ENCODE measurements around the gene LIMA1. TPM values are rescaled to one million over a fixed set of nuclear protein-coding genes. Genes with fewer than 3 reads are reported as not detected.
"Not testable (repeated sequence)": the region's sequence is repeated elsewhere in the genome, so short reads cannot be mapped to it uniquely, and the experiment has no call there.

The LIMA1 gene
- total RNA-seq, 1 donor from 2014 or later, result 64.0 TPM

DNA sequence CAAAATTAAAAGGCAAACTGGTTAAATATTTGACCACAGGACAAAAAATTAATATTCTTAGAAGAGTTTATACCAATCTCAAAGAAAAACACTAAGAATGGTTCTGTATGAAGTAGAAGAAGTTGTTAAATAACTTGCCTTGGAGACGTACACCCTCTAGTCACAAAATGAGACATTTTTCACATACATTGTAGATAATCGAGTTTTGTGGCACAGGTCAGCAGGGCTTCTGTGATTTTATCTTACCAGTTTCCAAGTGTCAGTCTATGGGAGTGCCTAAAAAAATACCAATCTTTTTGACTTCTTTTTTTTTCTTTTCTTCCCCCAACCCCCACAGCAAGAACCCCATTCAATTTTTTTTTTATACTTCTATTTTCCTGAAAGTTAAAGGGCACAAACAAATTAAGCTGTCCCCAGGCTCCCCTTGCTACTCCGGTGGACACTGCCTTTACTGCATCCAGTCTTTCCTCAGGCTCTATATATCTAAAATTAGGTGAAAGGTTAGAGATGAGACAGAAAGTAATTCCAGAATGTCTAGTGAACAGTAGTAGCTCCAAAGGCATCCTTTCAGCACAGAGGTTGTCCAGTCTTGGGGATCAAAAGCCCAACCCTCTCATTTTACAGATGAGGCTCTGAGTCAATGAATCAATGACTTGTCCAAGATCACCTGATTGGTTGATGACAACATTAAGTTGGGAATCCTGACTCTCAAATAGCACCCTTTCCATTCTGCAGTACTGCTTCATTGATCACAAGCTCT lies 6.2 kb downstream of the LIMA1 start:
- Mint-ChIP-seq H3K4me3 (no peak overlapping the region), H3K9me3 (no peaks in the 10 kb centered on the region), H3K27me3 (ENCODE audit: insufficient read depth) (peaks cover 11% of the 10 kb centered on the region), H3K27ac (no peak overlapping the region), H3K4me1 (ENCODE audit: low read depth) (peaks cover 9% of the 10 kb centered on the region), H3K36me3 (ENCODE audit: low read depth) (no peaks in the 10 kb centered on the region)
- intact Hi-C loops (cut with micrococcal nuclease), result no loop called here
- no peak for DNase-seq (ENCODE audit: low spot score)

DNA sequence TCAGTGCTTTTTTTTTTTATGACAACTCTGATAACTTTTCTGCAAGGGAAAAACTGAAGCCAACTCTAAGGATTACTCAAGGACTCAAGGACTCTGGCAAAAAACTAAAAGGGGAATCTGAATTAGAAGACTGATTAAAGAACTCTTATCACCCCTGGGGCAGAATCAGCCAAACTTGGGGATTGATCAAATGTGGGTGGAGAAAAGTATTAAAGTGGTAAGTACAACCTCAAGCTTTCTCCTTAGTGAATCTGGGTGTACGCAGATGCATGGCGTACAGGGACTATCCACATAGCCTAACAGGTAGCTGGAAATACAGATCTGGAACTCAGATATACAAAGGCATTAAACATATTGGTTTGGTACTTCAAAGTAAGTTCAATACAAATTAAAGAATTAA lies 7.3 kb downstream of the LIMA1 start:
- Mint-ChIP-seq H3K4me1 (ENCODE audit: low read depth) (peaks cover 7% of the 10 kb centered on the region), H3K4me3 (no peak overlapping the region), H3K27me3 (ENCODE audit: insufficient read depth) (peaks cover 5% of the 10 kb centered on the region), H3K27ac (no peak overlapping the region), H3K9me3 (no peaks in the 10 kb centered on the region), H3K36me3 (ENCODE audit: low read depth) (no peaks in the 10 kb centered on the region)
- DNase-seq (ENCODE audit: low spot score), result no peak
- intact Hi-C loops (cut with micrococcal nuclease), result no loop called here

DNA sequence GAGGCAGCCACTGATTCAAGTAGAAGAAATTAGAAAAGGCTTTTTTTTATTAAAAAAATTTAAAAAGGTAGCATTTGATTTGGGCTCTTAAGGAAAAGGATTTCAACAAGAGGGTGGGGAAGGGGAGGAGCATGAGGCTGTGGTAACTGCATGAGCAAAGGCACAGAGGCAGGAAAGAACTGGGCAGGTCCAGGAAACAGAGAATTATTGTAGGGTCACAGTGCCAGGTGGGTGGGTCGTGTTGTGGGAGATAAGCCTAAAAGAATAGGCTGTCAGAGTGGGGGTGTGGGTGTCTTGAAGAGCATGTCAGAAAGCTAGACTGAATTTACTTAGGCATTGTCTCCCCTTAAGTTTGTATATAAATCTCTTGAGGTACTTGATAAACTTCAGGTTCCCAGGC lies 7.8 kb downstream of the LIMA1 start:
- no peak overlapping the region for H3K27ac Mint-ChIP-seq
- DNase-seq (ENCODE audit: low spot score), result no peak
- intact Hi-C loops (cut with micrococcal nuclease), result no loop called here
- H3K27me3 Mint-ChIP-seq (ENCODE audit: insufficient read depth), result peaks cover 3% of the 10 kb centered on the region
- H3K4me1 Mint-ChIP-seq (ENCODE audit: low read depth), result peaks cover 7% of the 10 kb centered on the region
- no peaks in the 10 kb centered on the region for H3K36me3 Mint-ChIP-seq (ENCODE audit: low read depth)
- H3K4me3 Mint-ChIP-seq, result no peak overlapping the region
- H3K9me3 Mint-ChIP-seq, result no peaks in the 10 kb centered on the region

DNA sequence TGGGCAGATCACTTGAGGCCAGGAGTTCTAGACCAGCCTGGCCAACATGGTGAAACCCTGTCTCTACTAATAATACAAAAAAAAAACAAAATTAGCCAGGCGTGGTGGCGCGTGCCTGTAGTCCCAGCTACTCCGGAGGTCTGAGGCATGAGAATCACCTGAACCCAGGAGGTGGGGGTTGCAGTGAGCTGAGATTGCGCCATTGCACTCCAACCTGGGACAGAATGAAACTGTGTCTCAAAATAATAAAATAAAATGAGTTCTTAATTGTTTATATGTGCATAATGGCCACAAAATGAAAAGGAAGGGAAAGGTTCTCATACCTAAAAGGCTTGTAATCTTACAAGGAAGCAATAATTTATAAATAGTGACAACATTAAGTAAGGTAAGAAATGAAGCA lies 8.2 kb downstream of the LIMA1 start:
- H3K4me1 Mint-ChIP-seq (ENCODE audit: low read depth); intact Hi-C loops (cut with micrococcal nuclease); H3K9me3 Mint-ChIP-seq; DNase-seq (ENCODE audit: low spot score); H3K4me3 Mint-ChIP-seq; H3K27ac Mint-ChIP-seq; H3K36me3 Mint-ChIP-seq (ENCODE audit: low read depth); H3K27me3 Mint-ChIP-seq (ENCODE audit: insufficient read depth): not testable (repeated sequence)

DNA sequence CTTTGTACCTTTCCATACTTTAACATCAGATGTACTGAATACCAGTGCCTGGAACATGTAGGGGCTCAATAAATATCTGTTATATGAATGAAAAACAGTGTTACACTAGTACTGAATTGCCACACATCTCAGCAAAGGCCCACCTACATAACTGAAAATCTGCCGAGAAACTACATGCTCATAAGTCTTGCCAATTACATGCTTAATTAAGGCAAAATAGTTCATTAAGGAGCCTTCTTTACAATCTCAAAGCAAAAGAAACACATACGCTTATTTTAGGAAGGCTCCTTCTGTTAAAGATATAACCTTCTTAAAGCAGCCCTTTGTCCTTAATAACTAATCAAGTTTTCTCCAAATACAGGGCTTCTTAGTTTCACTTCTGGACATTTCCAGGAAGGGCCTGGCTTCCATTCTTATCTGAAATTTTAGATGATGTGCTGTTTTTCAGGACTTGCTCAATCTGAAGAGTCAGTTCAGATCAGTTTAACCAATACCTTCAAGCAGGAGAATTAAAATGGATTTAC lies 11.5 kb downstream of the LIMA1 start:
- H3K4me3 Mint-ChIP-seq, result no peak overlapping the region
- H3K4me1 Mint-ChIP-seq (ENCODE audit: low read depth), result peaks cover 7% of the 10 kb centered on the region
- no peak overlapping the region for H3K27ac Mint-ChIP-seq
- intact Hi-C loops (cut with micrococcal nuclease), result no loop called here
- H3K27me3 Mint-ChIP-seq (ENCODE audit: insufficient read depth), result no peaks in the 10 kb centered on the region
- DNase-seq (ENCODE audit: low spot score), result no peak
- H3K9me3 Mint-ChIP-seq, result no peaks in the 10 kb centered on the region
- H3K36me3 Mint-ChIP-seq (ENCODE audit: low read depth), result no peaks in the 10 kb centered on the region

DNA sequence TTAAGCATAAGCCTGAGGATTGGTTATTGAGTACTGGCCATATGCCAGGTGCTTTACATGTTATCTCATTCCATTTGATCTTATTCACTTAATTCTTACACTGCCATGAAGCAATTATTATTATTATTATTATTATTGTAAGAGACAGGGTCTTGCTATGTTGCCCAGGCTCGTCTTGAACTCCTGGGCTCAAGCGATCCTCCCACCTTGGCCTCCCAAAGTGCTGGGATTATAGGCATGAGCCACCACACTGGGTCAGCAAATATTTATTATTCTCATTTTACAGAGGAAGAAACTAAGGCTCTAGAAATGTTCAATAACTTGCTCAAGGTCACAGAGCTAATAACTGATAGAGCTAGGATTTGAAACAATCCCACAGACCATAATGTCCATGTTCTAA lies 14.8 kb downstream of the LIMA1 start:
- no peaks in the 10 kb centered on the region for H3K9me3 Mint-ChIP-seq
- no peaks in the 10 kb centered on the region for H3K27me3 Mint-ChIP-seq (ENCODE audit: insufficient read depth)

DNA sequence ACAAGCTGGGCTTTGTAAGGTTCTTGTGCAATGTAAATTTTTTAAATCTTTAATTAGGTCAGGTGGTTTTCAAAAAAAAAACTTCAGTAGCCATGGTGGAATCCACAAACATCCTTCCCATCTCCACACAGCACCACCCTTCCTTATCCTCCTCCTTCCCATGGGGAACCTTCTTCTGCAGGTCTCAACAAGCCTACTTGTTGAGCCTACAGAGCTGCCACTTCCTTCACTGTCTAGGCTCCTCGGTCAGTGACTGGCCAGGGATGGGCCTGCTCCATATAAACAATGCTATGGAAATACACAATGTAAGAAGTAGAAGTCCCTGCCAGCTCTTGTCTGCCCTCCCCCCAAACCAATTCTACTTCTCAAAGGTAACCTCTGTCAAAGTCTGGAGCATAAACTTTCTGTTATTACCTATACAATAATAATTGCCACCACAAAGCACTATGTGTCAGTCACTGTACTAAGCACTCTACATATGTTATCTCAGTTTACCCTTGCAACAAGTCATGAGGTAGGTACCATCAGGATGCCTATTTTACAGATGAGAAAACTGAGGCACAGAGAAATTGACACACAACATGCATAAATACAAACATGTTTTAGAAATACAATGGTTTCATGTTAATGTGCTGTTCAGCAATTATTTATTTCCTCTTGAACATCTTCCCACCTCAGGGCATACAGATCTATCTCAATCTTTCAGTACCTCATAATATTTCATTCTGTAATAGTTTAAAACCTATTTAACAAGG lies 17.4 kb downstream of the LIMA1 start:
- no peak for DNase-seq (ENCODE audit: low spot score)
- H3K4me3 Mint-ChIP-seq, result no peak overlapping the region
- H3K4me1 Mint-ChIP-seq (ENCODE audit: low read depth), result no peaks in the 10 kb centered on the region
- H3K9me3 Mint-ChIP-seq, result no peaks in the 10 kb centered on the region
- intact Hi-C loops (cut with micrococcal nuclease), result no loop called here
- no peaks in the 10 kb centered on the region for H3K36me3 Mint-ChIP-seq (ENCODE audit: low read depth)
- peaks cover 3% of the 10 kb centered on the region for H3K27me3 Mint-ChIP-seq (ENCODE audit: insufficient read depth)
- H3K27ac Mint-ChIP-seq, result no peak overlapping the region

More for the DNA sequence above, 14.8 kb downstream of the LIMA1 start:
- H3K4me1 Mint-ChIP-seq (ENCODE audit: low read depth), result no peaks in the 10 kb centered on the region
- no peak overlapping the region for H3K27ac Mint-ChIP-seq
- no peak overlapping the region for H3K4me3 Mint-ChIP-seq
- intact Hi-C loops (cut with micrococcal nuclease), result no loop called here
- DNase-seq (ENCODE audit: low spot score), result no peak
- no peaks in the 10 kb centered on the region for H3K36me3 Mint-ChIP-seq (ENCODE audit: low read depth)

DNA sequence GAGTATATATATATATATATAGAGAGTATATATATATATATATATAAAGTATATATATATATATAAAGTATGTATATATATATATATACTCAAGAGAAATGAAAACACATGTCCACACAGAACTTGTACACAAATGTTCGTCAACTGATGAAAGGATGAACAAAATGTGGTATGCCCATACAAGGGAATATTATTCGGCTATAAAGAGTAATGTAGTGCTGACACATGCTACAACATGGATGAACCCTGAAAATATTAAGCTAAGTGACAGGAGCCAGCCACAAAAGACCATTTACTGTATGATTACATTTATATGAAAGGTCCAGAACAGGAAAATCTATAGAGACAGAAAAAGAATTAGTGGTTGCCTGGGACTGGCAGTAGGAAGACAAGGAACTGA lies 19.5 kb downstream of the LIMA1 start:
- no peak overlapping the region for H3K27ac Mint-ChIP-seq
- no peaks in the 10 kb centered on the region for H3K4me1 Mint-ChIP-seq (ENCODE audit: low read depth)
- H3K4me3 Mint-ChIP-seq, result no peak overlapping the region

DNA sequence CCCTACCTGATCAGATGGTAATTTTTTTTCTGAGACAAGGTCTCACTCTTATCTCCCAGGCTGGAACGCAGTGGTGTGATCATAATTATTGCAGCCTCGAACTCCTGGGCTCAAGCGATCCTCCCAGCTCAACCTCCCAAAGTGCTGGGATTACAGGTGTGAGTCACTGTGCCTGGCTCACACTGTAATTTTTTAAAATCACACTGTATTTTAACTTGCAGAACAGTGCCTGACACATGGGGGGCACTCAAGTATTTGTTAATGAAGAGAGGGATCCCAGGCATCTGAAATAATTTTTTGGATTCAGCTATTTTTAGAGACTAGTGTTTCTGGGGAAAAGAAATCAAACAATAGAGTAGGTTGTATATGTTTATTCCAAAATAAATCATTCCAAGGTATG lies 21.7 kb downstream of the LIMA1 start:
- Mint-ChIP-seq H3K36me3 (ENCODE audit: low read depth) (no peaks in the 10 kb centered on the region), H3K27ac (no peak overlapping the region), H3K4me1 (ENCODE audit: low read depth) (no peaks in the 10 kb centered on the region)

More for the DNA sequence above, 19.5 kb downstream of the LIMA1 start:
- intact Hi-C loops (cut with micrococcal nuclease), result no loop called here
- Mint-ChIP-seq H3K9me3 (no peaks in the 10 kb centered on the region), H3K36me3 (ENCODE audit: low read depth) (no peaks in the 10 kb centered on the region), H3K27me3 (ENCODE audit: insufficient read depth) (peaks cover 3% of the 10 kb centered on the region)
- no peak for DNase-seq (ENCODE audit: low spot score)

DNA sequence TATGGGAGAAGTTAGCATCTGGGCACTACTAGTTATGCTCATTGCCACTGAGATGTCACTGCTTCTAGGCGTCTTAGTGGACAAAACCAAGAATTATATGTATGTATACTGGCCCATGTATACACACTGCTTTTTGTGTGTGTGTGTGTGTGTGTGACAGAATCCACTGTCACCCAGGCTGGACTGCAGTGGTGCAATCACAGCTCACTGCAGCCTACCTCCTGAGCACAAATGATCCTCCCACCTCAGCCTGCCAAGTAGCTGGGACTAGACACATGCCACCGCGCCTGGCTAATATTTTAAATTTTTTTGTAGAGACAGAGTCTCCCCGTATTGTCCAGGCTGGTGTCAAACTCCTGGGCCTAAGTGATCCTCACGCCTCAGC lies 25.2 kb downstream of the LIMA1 start:
- no peak overlapping the region for H3K27ac Mint-ChIP-seq
- H3K36me3 Mint-ChIP-seq (ENCODE audit: low read depth), result no peaks in the 10 kb centered on the region
- no peaks in the 10 kb centered on the region for H3K9me3 Mint-ChIP-seq

More for the DNA sequence above, 21.7 kb downstream of the LIMA1 start:
- DNase-seq (ENCODE audit: low spot score), result no peak
- H3K4me3 Mint-ChIP-seq, result no peak overlapping the region
- no peaks in the 10 kb centered on the region for H3K9me3 Mint-ChIP-seq
- peaks cover 3% of the 10 kb centered on the region for H3K27me3 Mint-ChIP-seq (ENCODE audit: insufficient read depth)
- intact Hi-C loops (cut with micrococcal nuclease), result no loop called here

DNA sequence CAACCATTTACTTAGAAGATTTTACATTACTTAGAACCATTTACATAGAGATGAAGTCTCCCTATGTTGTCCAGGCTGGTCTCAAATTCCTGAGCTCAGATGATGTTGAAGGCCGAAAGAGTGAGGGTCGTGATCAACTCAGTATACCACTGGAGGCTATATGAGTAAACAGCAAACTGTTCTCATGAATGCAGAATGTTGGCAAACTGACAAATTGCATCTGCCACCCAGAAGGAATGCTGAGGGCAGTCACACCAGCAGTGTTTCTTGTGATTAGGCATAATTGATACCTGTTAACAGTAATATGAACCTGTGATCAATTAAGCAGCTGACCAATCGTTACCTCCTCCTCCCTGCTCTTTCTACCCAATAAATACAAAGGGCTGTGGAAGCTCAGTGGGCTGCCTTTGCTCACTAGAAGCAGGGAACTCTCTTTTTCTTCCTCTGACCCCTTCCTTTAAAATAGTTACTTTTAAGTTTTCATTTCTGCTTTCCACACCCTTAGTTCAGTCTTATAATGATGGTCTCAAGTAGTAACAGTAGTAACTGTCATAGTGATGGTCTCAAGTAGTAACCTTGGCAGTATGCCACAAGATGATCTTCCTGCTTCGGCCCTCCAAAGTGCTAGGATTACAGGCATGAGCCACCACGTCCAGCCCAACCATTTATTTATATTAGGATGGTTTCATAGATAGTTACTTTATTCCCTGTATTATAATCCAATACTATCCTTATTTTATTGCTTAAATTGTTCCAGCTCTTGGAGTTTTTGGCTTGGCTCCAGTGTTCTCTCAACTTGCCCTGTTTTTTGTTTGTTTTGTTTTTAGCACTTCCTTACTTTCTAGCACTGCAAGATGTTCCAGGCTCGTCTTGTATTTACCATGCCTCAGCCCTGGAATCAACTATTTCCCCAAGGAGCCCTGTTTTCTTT lies 25.8 kb downstream of the LIMA1 start:
- Mint-ChIP-seq H3K27me3 (ENCODE audit: insufficient read depth) (no peaks in the 10 kb centered on the region), H3K36me3 (ENCODE audit: low read depth) (no peaks in the 10 kb centered on the region), H3K4me3 (no peak overlapping the region), H3K9me3 (no peaks in the 10 kb centered on the region), H3K4me1 (ENCODE audit: low read depth) (peaks cover 13% of the 10 kb centered on the region), H3K27ac (no peak overlapping the region)
- intact Hi-C loops (cut with micrococcal nuclease), result no loop called here
- DNase-seq (ENCODE audit: low spot score), result no peak

More for the DNA sequence above, 25.2 kb downstream of the LIMA1 start:
- Mint-ChIP-seq H3K27me3 (ENCODE audit: insufficient read depth) (peaks cover 3% of the 10 kb centered on the region), H3K4me1 (ENCODE audit: low read depth) (peaks cover 6% of the 10 kb centered on the region), H3K4me3 (no peak overlapping the region)
- intact Hi-C loops (cut with micrococcal nuclease), result no loop called here
- no peak for DNase-seq (ENCODE audit: low spot score)

DNA sequence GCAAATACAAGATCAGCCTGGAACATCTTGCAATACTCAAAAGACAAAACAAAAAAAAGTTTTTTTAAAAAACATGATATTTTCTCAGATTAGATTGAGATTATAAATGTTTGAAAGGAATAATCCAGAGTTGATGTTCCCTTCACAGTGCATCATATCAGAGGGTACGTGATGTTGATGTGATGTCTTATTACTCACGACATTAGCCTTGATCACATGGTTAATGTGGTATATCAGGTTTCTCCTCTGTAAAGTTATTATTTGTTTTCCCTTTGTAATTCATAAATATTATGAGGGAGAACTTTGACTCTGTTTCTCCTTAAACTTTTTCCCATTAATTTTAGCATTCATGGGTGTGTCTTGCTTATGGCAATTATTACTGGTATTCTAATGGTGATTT lies 26.6 kb downstream of the LIMA1 start:
- Mint-ChIP-seq H3K27ac (no peak overlapping the region), H3K4me3 (no peak overlapping the region), H3K27me3 (ENCODE audit: insufficient read depth) (no peaks in the 10 kb centered on the region), H3K4me1 (ENCODE audit: low read depth) (peaks cover 17% of the 10 kb centered on the region), H3K36me3 (ENCODE audit: low read depth) (peaks cover 2% of the 10 kb centered on the region), H3K9me3 (no peaks in the 10 kb centered on the region)
- intact Hi-C loops (cut with micrococcal nuclease), result no loop called here
- no peak for DNase-seq (ENCODE audit: low spot score)

Data from activated T-helper 1 cell treated with anti-CD3 and anti-CD28 coated beads, Interleukin-12 subunit alpha, Interleukin-12 subunit beta, Interleukin-2, Interleukin-4 antibody, amounts not matched to agents 30 ng/mL and 10 ng/mL and 1 ng/mL, durations not matched to agents 14 hours and 24 hours and 36 hours (primary cell).